ENCODE results near the gene LTC4S. TPM values are rescaled to one million over a fixed set of nuclear protein-coding genes. Genes with fewer than 3 reads are reported as not detected.
A peak's percentile ranks its signal among the peaks of the same experiment; 100 is the strongest.

Gene LTC4S
- total RNA-seq, 1 donor from 2014 or later: 0.26 TPM

- Histone ChIP-seq H3K4me3 (ENCODE audit: low read depth, low read length) (peak overlapping the region; percentile 74), H3K27me3 (ENCODE audit: control insufficient read depth, insufficient read depth, low read length) (no peaks in the 10 kb centered on the region), H3K36me3 (ENCODE audit: control insufficient read depth, insufficient read depth, low read length) (peaks cover 19% of the 10 kb centered on the region)
- TF ChIP-seq CTCF (IDR thresholded peaks at IDR 0.05; ENCODE audit: insufficient read depth, low read length, severe bottlenecking): no peak
- FAIRE-seq (no peak), DNase-seq (ENCODE audit: low read depth) (peak; percentile 68)
These were observed 1.5 kb downstream of the LTC4S start for GRCh38 chr5:179795049-179795862.

- Histone ChIP-seq H3K4me3 (ENCODE audit: low read depth, low read length) (peak overlapping the region; percentile 74), H3K36me3 (ENCODE audit: control insufficient read depth, insufficient read depth, low read length) (peaks cover 27% of the 10 kb centered on the region), H3K27me3 (ENCODE audit: control insufficient read depth, insufficient read depth, low read length) (no peaks in the 10 kb centered on the region)
- peak; percentile 52 for DNase-seq (ENCODE audit: low read depth)
- peak; percentile 74 for TF ChIP-seq CTCF (IDR thresholded peaks at IDR 0.05; ENCODE audit: insufficient read depth, low read length, severe bottlenecking)
- FAIRE-seq: no peak
These were observed 2.4 kb downstream of the LTC4S start for GRCh38 chr5:179795863-179796833.

- no peak for TF ChIP-seq CTCF (IDR thresholded peaks at IDR 0.05; ENCODE audit: insufficient read depth, low read length, severe bottlenecking)
- Histone ChIP-seq H3K27me3 (ENCODE audit: control insufficient read depth, insufficient read depth, low read length) (no peaks in the 10 kb centered on the region), H3K36me3 (ENCODE audit: control insufficient read depth, insufficient read depth, low read length) (peaks cover 31% of the 10 kb centered on the region), H3K4me3 (ENCODE audit: low read depth, low read length) (no peak overlapping the region)
- no peak for DNase-seq (ENCODE audit: low read depth)
- no peak for FAIRE-seq
These were observed 3.3 kb downstream of the LTC4S start for GRCh38 chr5:179796877-179797608.

- H3K36me3 ChIP-seq (ENCODE audit: control insufficient read depth, insufficient read depth, low read length): peaks cover 37% of the 10 kb centered on the region
- FAIRE-seq (no peak), DNase-seq (ENCODE audit: low read depth) (no peak)
- no peaks in the 10 kb centered on the region for H3K27me3 ChIP-seq (ENCODE audit: control insufficient read depth, insufficient read depth, low read length)
- H3K4me3 ChIP-seq (ENCODE audit: low read depth, low read length): no peak overlapping the region
- TF ChIP-seq CTCF (IDR thresholded peaks at IDR 0.05; ENCODE audit: insufficient read depth, low read length, severe bottlenecking): no peak
These were observed 4.0 kb downstream of the LTC4S start for GRCh38 chr5:179797741-179798140.

GRCh38 chr5:179798144-179798770 lies 4.5 kb downstream of the LTC4S start:
- DNase-seq (ENCODE audit: low read depth): no peak
- H3K27me3 ChIP-seq (ENCODE audit: control insufficient read depth, insufficient read depth, low read length): no peaks in the 10 kb centered on the region
- TF ChIP-seq CTCF (IDR thresholded peaks at IDR 0.05; ENCODE audit: insufficient read depth, low read length, severe bottlenecking): no peak
- FAIRE-seq: no peak
- H3K4me3 ChIP-seq (ENCODE audit: low read depth, low read length): no peak overlapping the region
- peaks cover 37% of the 10 kb centered on the region for H3K36me3 ChIP-seq (ENCODE audit: control insufficient read depth, insufficient read depth, low read length)
